Cardiac septum (tissue), 1 donor: ENCODE results near the gene NGEF. TPM values are rescaled to one million over a fixed set of nuclear protein-coding genes. Genes with fewer than 3 reads are reported as not detected.
A peak's percentile ranks its signal among the peaks of the same experiment; 100 is the strongest.
"Not testable (repeated sequence)": the region's sequence is repeated elsewhere in the genome, so short reads cannot be mapped to it uniquely, and the experiment has no call there.

Experiments used
- DNase-seq: peaks from one replicate; pipeline ENCODE4 v3.0.0-alpha.2; 2020; ENCODE audit warnings: low spot score
- intact Hi-C: fragments of 100-400 bp; cut with DNase I; formaldehyde crosslinking; loops from one replicate; pipeline ENCODE4 v1.14.0; 2022
- long read RNA-seq: library from polyadenylated mRNA; unstranded; transcript quantifications from one replicate; pipeline ENCODE4 v2.0.0, GENCODE V29; 2021
- total RNA-seq: library from RNA; stranded (reverse); fragmentation: NEBNext Ultra II Directional; extraction: Animal tissue kit (Norgen Biotek cat#: 25700); gene quantifications from one replicate; pipeline ENCODE4 v1.2.1, GENCODE V29; 2021
- donor health status: DM: no; HTN: no; CAD: no.

NGEF gene
- 0.24 TPM for total RNA-seq
- long read RNA-seq, partial matches to known transcripts: 1 of 1 reads
- long read RNA-seq, other reads (novel, unspliced or antisense): 0 of 1 reads

- no peak for DNase-seq
- intact Hi-C loops: no loop called here
These were observed at the start of gene NGEF for GRCh38 chr2:233013027-233013461. TSS of gene NGEF (minus strand) at chr2:233013256. CDS start at chr2:232974890, 38,366 bp downstream.

GRCh38 chr2:233062451-233062850 lies 49.4 kb upstream of the NGEF start:
- no peak for DNase-seq
- intact Hi-C loops: no loop called here

GRCh38 chr2:233061591-233062450 lies 48.8 kb upstream of the NGEF start:
- DNase-seq: peak; percentile 85
- intact Hi-C loops: no loop called here

GRCh38 chr2:233060980-233061590 lies 48.0 kb upstream of the NGEF start:
- no peak for DNase-seq
- intact Hi-C loops: no loop called here

- intact Hi-C loops: no loop called here
- no peak for DNase-seq
These were observed 47.5 kb upstream of the NGEF start for GRCh38 chr2:233060501-233060979.

GRCh38 chr2:233059797-233060500 lies 46.9 kb upstream of the NGEF start, which contains the start of gene INPP5D:
TSS of gene INPP5D (plus strand) at chr2:233060342. CDS start at chr2:233060479, 137 bp downstream.
- peak; percentile 88 for DNase-seq
- intact Hi-C loops: loop anchor here (10.0 kb wide), 1 partner anchor 365 kb away; the partner anchor contains the start of gene GIGYF2

GRCh38 chr2:233059547-233059796 lies 46.4 kb upstream of the NGEF start:
- no peak for DNase-seq
- intact Hi-C loops: loop anchor here (10.0 kb wide), 1 partner anchor 365 kb away; the partner anchor contains the start of gene GIGYF2

GRCh38 chr2:233058717-233059546 lies 45.9 kb upstream of the NGEF start:
- intact Hi-C loops: loop anchor here (10.0 kb wide), 1 partner anchor 364 kb away; the partner anchor contains the start of gene GIGYF2
- peak; percentile 17 for DNase-seq

- no peak for DNase-seq
- intact Hi-C loops: loop anchor here (10.0 kb wide), 1 partner anchor 362 kb away; the partner anchor contains the start of gene GIGYF2
These were observed 44.0 kb upstream of the NGEF start for GRCh38 chr2:233056961-233057605.

- intact Hi-C loops: loop anchor here (10.0 kb wide), 1 partner anchor 361 kb away; the partner anchor contains the start of gene GIGYF2
- no peak for DNase-seq
These were observed 42.3 kb upstream of the NGEF start for GRCh38 chr2:233055362-233055761.

- DNase-seq: no peak
- intact Hi-C loops: loop anchor here (10.0 kb wide), 1 partner anchor 359 kb away; the partner anchor contains the start of gene GIGYF2
These were observed 41.1 kb upstream of the NGEF start for GRCh38 chr2:233053928-233054784.

- intact Hi-C loops: loop anchor here (10.0 kb wide), 1 partner anchor 358 kb away; the partner anchor contains the start of gene GIGYF2
- DNase-seq: not testable (repeated sequence)
These were observed 39.5 kb upstream of the NGEF start for GRCh38 chr2:233052517-233052916.

GRCh38 chr2:233051241-233052149 lies 38.4 kb upstream of the NGEF start:
- peak; percentile 89 for DNase-seq
- intact Hi-C loops: loop anchor here (10.0 kb wide), 1 partner anchor 357 kb away; the partner anchor contains the start of gene GIGYF2

GRCh38 chr2:233049194-233049761 lies 36.2 kb upstream of the NGEF start:
- intact Hi-C loops: no loop called here
- DNase-seq: no peak

- intact Hi-C loops: no loop called here
- no peak for DNase-seq
These were observed 35.6 kb upstream of the NGEF start for GRCh38 chr2:233048569-233049193.
